GM21423 (cell line): Measurements from ENCODE around the gene HS6ST2.

Experiments used
- ATAC-seq: cut with Tn5 transposase; IDR thresholded peaks from one replicate; pipeline ENCODE4 v1.9.1; 2021; ENCODE audit warnings: mild to moderate bottlenecking, moderate library complexity; ENCODE audit not compliant: unreplicated experiment

HS6ST2 gene

DNA sequence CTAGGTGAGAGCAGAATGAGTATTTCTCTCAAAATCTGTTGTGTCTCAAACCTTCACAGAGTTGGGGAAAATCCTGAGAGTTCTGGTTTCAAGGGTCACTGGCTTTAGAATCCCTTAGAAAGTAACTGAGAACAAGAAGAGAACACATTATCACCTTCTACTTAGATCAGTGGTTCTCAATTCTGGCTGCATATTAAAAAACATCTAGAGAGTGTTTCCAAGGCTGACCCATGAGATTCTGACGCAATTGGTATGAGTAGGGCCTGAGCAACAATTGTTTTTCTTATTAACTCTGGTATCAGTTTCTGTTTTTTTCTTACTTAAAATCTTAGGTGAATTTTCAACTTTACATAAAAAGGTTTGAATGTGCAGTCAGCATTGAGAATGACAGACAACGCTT is 212.8 kb downstream of the HS6ST2 start:
- no peak for ATAC-seq

DNA sequence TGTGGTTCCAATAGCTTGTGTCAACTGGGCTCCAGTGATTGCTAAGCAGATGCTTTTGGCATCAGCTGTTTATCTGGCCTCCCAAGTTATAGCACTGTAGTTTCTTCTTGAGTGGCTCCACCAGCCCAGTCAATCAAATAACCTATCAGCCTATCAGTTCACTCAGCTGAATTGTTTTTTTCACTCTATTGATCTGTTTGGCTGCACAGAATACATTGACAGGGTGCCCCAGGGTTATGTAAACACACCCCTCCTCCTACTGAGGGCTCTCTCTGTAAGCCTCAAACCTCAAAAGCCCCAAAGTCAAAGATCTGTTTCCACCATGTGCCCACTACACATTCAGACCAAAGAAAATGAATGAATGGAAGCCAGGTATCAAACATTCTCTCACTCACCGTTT is 214.0 kb downstream of the HS6ST2 start:
- no peak for ATAC-seq

DNA sequence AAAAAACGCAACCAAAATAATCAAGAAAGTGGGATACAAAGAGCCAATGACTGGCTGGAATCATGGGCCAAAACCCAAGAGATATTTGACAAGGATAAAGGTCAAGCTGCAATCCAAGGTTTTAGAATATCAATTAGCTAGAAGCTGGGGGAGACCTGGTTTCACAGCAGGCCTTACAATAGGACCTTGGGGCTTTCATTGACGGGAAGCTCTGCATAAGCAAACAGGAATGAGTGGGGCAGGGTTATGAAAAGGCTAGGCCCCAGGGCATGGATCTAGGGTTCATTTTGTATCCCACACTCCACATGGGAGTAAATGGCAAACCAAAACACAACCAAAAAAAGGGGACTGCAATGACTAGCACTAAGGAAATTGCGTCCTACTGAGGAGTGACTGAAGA is 215.3 kb downstream of the HS6ST2 start:
- ATAC-seq, result no peak

DNA sequence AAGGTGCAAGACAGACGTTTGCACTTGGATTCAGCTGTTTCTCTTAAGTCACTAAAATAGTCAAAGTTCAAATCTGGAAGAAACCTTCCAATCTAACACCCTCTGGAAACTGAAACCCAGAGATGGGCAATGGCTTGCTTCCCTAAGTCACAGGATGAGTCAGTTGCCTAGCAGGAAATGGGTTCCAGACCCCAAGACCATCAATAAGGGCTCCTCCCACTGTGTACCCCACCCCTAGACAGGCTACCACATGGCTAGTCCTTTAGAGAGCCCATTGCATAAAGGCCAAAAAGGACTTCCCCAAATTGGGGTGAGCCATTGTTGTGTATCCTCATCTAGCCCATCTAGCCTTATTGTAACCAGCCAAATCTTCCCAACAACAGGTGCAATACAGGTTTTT is 216.2 kb downstream of the HS6ST2 start:
- ATAC-seq, result no peak

DNA sequence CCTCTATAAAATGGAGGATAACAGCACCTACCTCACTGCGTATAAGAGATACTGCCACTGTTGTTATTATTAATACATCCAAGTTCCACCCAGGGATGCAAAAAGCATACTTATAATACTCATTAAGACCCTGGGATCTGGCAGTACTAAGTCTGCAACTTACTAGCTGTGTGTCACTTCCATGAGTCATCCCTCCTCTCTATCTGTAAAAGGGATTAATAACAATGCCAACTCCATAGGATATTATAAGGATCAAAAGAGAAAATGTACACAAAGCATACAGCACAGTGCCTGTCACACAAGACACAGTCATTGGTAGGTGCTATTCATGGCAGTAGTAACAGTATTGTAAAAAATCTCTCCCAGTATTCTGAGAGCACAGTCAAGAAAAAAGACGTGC is 216.7 kb downstream of the HS6ST2 start:
- no peak for ATAC-seq

DNA sequence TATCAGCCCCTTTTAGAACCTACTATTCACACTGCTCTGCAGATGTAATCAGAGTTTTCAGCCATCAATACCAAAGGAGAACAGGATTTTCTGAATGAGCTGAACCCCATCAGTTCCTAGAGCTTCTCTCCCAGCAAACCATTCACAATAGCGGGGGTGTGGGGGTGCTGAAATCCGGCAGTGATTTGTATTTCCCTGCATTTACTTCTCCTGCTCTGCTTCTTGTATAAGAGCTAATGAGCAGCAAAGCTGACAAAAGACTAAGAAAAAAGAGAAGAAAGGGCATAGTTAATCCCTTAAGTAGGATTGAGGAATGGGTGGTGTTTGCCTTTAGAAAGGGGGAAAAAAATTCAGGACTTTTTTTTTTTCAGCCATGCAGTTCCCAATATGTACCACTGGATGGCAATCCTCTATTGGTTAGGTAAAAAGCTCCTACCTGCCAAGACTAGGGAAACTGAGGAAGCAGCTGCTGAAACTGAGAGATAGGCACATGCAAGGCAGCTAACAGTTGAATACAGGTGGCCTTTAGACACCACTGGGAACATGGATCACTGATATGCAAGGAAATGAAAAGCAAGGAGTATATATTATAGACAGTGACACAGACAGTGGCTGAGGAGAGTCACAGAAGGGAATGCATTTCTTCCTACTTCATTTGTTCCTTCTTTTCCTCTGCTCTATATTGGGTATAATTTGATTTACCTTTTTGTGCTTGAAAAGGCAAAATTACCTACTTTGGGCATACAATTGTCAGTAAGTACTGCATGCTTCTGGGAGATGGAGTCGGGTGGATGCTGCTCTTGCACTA is 217.9 kb downstream of the HS6ST2 start:
- ATAC-seq, result no peak

DNA sequence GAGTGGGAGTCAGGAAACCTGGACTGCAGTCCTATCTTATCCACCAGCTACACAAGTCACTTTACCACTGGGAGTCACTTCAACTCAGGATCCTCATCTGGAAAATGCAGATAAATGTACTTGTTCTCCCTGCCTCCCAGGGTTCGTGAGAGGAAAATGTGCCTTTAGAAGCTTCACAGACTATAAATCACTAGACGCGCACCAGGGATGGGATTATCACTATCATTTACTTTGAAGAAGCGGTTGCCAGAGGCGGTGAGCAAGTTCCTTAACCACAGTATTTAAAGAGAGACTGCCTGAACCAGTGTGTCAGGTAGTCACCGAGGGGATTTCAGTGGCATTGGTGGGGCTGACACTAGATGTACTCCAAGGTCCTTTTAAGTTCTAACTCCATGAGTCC is 219.5 kb downstream of the HS6ST2 start:
- ATAC-seq, result no peak

DNA sequence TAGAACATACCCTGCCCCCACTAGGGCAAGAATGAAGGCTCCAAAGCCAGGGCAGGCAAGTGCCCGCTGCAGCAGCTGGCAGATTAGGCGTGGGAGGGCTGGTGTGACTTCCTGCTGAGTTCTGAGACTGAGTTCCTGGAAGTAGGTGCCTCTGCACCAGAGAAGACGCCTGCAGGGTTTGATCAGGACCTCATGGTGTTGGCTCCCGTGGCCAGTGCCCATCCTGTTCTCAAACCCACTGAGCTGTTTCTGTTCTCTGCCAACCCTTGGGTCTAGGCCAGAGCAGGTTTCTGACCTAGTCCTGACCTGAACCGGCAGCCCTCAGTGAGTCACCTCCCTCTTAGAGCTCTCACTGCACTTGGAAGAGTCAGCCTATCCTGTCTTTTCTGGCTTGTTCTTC is 220.7 kb downstream of the HS6ST2 start:
- no peak for ATAC-seq

DNA sequence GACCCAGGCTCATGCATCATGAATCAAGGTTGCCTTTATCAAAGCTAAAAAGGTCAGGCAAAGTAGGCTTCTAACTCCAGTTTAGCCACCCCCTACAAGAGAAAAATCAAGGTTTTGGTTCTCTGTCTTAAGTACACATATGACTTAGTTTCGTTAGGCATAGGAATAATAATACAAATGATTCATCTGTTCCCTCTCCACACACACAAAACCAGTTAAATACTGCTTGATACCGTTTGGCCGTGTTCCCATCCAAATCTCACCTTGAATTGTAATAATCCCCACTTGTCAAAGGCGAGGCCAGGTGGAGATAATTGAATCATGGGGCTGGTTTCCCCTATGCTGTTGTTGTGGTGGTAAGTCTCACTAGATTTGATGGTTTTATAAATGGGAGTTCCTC is 226.2 kb downstream of the HS6ST2 start:
- no peak for ATAC-seq

DNA sequence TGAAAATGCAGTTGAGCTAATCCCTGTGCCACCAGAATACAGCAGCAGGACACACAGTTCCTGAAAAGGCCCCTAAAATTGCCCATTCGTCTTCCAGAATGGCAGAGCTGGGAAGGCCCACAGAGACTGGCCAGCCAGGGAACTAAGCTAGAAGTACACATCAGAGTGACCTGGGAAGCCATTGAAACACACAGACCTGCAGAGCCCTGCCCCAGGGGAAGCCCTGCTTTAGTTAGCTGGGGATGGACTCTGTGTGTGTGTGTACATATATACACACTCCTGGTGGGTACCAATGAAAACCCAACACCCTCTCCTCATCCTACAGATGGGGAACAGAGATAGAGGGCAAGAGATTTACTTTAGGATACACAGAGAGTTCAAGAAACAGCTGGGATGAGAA is 227.7 kb downstream of the HS6ST2 start:
- no peak for ATAC-seq

DNA sequence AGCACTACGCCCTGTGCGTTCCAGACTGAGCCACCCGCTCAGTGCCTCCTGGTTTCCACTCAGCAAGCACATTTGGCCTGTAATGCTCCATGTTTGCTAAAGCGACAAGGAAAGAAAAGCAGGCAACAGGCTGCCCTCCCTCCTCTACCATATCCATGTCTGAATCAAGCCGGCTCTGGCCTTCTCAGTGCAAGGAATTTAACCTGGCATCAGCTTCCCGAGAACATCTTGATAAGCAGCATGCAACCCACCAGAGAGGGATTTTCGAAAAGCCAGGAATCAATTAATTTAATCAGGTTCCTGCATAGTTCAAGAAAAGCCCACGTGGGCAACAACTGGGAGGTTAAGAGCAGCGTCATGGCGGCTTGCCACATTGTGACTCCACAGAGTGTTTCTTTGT is 228.2 kb downstream of the HS6ST2 start:
- no peak for ATAC-seq

DNA sequence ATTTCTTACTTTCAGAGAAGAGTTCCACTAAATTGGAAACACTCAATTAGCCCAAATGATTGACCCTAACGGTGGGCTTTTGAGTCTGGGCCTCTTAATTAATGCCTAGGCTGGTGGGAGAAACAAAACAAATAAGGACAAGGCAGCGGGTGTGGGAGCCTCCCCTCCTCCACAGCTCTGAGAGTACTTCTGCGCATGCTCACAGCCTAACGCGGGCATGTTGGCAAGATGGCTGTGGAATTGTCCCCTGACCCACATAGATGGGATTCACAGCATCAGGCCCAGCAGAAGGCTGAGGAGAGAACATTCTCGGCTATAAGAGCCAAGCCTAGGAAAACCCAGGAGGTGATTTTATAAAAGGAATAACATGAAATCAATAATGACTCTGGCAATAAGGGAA is 230.1 kb downstream of the HS6ST2 start:
- ATAC-seq, result no peak

DNA sequence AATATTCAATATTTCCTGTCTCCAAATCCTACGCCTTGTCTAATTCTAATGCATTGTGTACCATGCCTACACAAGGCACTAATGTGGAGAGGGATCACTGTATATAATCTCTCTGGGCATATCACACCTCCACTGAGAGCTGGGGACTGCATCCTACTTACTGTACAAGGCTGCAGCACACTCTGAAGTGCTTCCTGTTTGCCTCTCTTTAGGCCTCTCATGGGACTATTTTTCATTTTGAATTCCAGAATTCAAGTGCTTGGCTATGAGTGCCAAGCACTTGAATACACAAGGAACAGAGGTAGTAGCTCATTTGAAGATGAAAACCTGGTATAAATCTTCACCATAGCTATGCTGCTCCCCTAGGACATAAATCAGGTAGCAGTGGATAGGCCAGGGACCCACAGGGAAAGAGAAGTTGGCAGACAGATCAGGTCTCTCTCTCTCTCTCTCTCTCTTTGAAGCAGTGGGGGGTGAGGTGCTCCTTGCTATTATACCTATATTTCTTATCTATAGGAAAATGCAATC is 239.9 kb downstream of the HS6ST2 start:
- ATAC-seq, result no peak

DNA sequence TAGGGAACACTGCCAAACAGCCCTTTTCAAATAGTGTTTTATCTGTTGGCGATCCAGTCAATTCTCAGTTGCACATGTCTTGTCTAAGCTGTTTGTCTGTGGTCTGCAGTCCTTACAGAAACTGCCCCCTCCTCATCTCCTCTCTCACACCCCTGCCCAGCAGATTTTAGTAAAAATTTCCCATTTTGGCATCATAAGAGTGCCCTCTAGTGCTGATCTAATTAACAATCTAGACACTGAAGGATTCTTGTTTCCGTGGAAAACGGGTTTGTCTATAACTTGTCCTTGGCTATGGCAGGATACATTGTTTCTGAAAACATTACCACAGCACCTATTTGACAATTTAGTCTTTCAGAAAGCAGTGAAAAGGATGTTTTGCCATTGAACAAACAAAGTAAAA is 242.4 kb downstream of the HS6ST2 start:
- ATAC-seq, result no peak

DNA sequence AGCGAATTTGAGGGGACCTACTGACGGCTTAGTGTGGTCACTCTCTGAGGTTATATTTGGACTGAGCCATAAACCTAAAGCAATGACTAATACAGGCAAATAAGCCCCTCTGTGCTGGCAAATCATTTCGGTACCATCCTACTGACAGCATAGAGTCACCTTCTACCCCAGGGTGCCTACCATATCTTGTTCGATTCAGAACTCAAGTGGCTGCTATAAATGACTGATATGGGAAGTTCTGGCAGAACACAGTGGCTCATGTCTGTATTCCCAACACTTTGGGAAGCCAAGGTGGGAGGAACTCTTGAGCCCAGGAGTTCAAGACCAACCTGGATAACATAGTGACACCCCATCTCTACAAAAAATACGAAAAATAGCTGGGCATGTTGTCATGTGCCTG is 243.5 kb downstream of the HS6ST2 start:
- no peak for ATAC-seq

DNA sequence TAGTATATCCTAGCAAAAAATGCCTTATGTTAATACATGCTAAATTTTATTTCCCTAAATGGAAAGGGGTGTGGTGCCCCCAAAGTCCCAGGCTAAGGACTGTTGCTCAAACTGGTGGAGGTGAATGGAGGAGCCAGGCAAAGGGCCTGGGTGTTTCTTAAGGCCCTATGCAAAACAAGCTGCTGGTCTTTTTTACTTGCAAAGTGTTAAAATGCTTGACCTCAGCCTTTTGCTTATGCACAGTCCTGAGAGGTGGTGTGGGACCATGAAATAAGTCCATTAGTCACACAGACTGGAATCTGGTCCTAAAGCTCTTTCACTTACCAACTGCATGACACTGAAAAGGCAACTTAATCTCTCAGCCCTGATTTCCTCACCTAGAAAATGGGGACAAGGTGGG is 246.1 kb downstream of the HS6ST2 start:
- ATAC-seq, result no peak

DNA sequence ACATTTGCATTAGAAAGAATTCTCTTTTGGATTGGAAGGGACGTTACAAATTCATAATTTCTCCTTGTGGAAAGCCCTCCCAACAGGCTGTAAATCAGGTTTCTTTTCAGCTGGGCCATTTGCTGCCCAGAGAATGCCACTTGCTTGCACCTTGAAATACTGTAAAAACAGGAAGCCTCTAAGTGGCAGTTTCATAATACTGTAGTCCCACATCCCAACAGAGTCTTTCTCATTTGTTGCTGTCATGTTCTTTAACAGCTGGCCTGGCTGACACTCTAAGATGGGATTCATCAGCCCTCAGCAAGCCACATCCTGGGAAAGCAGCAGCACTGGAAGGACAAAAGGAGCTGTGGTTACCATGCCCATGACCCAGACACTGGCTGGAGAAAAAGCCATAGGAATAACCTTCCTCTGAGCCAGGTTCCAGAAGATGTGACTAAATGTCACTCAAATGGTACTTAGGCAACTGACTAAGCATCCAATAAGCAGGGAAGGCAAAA is 247.7 kb downstream of the HS6ST2 start:
- ATAC-seq, result no peak

DNA sequence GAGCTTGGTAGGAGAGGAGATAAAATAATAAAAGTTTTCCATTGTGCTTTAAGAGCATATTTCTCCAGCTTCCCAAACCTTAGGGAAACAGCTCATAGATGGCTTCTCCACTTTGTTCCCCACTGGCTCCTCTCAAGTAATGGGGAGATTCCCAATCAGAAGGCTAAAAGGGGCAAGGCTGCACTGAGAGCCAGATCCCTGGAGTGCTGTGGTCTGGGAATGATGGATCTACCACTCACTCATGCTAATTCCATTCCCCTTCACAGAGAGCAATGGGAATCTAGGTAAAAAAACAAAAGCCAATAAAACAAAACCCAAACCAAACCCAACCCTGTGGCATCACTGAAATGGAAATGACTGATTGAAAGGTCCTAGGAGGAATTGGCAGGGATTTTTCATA is 249.9 kb downstream of the HS6ST2 start:
- ATAC-seq, result no peak

DNA sequence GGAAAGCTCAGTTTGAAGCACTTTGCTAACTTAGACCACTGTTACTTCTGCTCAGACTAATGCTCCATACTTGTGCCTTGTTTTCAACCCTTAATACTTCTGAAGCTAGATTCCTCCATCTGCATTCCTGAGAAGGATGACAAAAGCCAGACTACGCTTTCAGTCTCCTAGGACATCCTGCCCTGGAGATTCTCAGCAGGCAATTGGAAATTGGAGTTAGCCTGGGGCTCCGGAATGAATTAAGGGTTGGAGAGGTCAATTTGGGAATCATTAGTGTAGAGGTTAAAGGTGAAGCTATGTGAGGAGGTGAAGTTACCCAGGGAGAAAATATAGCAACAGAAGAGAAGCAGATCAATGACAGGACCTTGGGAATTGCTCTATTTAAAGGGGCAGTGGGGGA is 253.7 kb downstream of the HS6ST2 start:
- ATAC-seq, result no peak

DNA sequence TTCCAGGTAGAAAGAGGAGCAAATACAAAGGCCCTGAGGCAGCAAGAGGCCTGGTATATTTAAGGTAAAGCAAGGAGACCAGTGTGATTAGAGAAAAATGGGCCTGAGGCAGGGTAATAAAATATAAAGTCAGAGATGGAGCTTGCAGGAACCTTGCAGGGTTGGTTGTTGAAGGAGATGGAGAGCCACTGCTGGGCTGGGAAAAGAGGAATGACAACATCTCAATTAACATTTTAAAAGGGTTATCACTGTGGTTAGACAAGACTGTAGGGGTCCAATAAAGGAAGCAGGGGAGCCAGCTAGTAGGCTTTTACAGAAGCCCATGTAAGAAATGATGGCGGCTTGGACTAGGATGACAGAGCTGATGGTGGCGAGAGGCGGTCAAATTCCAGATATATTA is 264.0 kb downstream of the HS6ST2 start:
- no peak for ATAC-seq

DNA sequence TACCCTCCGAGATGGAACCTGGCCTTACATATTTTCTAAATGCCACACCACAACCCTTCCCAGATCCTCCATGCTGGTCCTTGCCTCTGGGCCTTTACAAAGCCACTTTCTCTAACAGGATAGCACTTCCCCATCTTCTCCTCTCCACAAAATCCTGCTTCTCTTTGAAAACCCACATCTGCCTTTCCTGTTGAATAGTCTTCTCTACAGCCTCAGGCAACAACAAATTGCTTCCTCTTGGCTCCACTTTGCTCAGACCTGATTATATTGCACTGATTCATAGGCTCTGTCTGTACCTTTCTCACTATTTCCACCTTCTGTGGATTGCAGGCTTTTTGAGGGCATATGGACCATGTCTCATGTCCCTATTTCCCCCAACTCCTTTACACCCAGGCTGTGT is 265.9 kb downstream of the HS6ST2 start:
- no peak for ATAC-seq

DNA sequence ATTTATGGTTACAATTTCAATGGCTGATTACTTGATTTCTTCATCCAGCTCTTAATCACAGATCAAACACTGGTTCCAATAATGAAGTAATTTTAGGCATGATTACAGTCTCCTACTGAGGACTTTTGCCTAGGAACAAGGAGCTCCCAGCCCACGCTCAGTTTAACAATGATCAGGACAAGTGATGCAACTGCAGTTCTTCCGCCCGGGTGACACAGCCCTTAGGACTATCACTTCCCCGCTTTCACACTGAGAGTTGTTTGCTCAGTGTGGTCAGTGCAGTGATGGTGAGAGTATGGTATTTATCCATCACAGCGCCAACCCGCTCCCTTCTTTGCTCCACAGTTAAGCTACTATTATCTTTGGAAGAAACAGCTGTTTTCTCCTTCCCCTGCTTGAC is 266.4 kb downstream of the HS6ST2 start:
- no peak for ATAC-seq
